NB4 (cell line): ENCODE data around the gene GMDS.

Experiments used
- CTCF ChIP-seq: IDR thresholded peaks from one replicate; pipeline ENCODE4 v1.5.1; 2012; ENCODE audit warnings: low read depth, low read length
- POLR2A ChIP-seq: IDR thresholded peaks from 2 replicates; pipeline ENCODE4 v1.6.1; 2011; ENCODE audit warnings: mild to moderate bottlenecking; ENCODE audit not compliant: insufficient read length; ENCODE audit errors: extremely low read depth

GRCh38 chr6:1577896-1578745 is 667.3 kb downstream of the GMDS start:
- no peak for TF ChIP-seq CTCF
- TF ChIP-seq POLR2A, result no peak
